ENCODE results near the gene ZNF605.
A peak's percentile ranks its signal among the peaks of the same experiment; 100 is the strongest.

Gene ZNF605

DNA sequence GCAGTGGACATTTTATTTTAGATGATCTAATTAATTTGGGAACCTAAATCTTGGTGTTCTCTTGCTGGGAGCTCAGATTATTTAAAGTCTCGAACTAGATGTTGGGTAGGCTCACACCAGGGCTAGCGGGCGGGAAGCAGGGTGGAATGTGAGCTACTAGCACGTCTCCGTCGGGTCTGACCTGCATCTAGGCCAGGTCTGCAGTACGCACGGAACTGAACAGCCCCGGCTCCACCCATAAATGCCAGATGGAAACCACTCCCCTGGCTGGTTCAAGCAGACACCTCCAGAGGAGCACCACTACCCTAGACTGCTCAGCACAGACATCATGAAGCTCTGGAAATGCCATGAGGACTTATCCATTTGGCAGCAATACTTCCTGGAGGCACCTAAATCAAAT lies 10.3 kb downstream of the ZNF605 start:
- no peak for DNase-seq (ENCODE audit: low spot score)
- H3K18ac ChIP-seq (ENCODE audit: low read length), result no peak overlapping the region
- no peak overlapping the region for H4K8ac ChIP-seq (ENCODE audit: low read depth, low read length)
- H2BK120ac ChIP-seq (ENCODE audit: low read depth, low read length), result no peak overlapping the region
- H3K79me1 ChIP-seq (ENCODE audit: low read depth, low read length), result peaks cover 2% of the 10 kb centered on the region
- no peak overlapping the region for H3K4me2 ChIP-seq (ENCODE audit: insufficient read depth, low read length, poor library complexity, severe bottlenecking)
- H3K9ac ChIP-seq (ENCODE audit: low read depth, low read length, poor library complexity), result no peak overlapping the region
- no peak overlapping the region for H3K4ac ChIP-seq (ENCODE audit: low read length)
- H2AK5ac ChIP-seq (ENCODE audit: low read depth, low read length), result no peak overlapping the region
- peaks cover 61 to 95% of the 10 kb centered on the region in 2 donors for H3K9me3 ChIP-seq (replicated peaks in 1 of 2; ENCODE audit: control insufficient read depth in 2 of 2, insufficient read depth in 1 of 2, low read depth in 1 of 2, low read length in 2 of 2)
- H3K23ac ChIP-seq (ENCODE audit: low read depth, low read length, poor library complexity), result no peak overlapping the region
- H3K4me3 ChIP-seq (ENCODE audit: low read length in 2 of 2), result no peak overlapping the region
- H3K4me1 ChIP-seq (ENCODE audit: control insufficient read depth in 2 of 2, insufficient read depth in 1 of 2, low read depth in 1 of 2, low read length in 2 of 2), result no peaks in the 10 kb centered on the region
- no peak overlapping the region for H3K27ac ChIP-seq (replicated peaks; ENCODE audit: low read length)
- WGBS, 2 donors (ENCODE audit: extremely low coverage in 2 of 2, insufficient read length in 2 of 2, insufficient replicate concordance in 1 of 2), result no CpG with 5 or more reads among the region's 9 CpGs
- no peaks in the 10 kb centered on the region for H3K27me3 ChIP-seq (ENCODE audit: control insufficient read depth in 3 of 3, insufficient read depth in 3 of 3, low read depth in 1 of 3, low read length in 3 of 3)
- no peak overlapping the region for H2AFZ ChIP-seq (ENCODE audit: low read length)
- no peak overlapping the region for H2BK5ac ChIP-seq (ENCODE audit: low read length)
- H3K36me3 ChIP-seq (replicated peaks in 1 of 2; ENCODE audit: control insufficient read depth in 2 of 2, insufficient read depth in 2 of 2, low read length in 2 of 2), result peaks cover 54 to 89% of the 10 kb centered on the region in 2 donors
- H2BK15ac ChIP-seq (ENCODE audit: low read length), result no peak overlapping the region
- H2BK12ac ChIP-seq (ENCODE audit: low read length), result no peak overlapping the region
- no peak overlapping the region for H3K14ac ChIP-seq (ENCODE audit: low read length)
- H4K91ac ChIP-seq (ENCODE audit: low read depth, low read length, poor library complexity), result no peak overlapping the region

DNA sequence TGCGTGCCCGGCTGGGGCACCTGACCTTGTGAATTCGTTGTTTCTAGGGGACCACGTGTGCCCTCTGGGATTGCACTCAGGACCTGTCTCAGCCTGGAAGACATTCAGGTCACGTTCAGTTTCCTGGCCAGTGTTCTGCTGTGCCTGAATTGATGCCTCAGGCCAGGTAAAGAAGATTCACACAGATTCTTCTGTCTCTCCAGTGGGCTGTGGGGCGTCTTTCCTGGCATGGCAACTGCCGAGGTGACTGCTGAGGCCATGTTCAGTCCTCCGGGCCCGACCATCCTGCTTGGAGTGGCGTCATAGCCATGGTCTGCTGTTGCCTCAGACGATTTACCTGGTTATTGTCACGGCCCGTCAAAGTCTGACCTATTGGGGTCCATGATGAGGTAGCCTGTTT lies 13.5 kb downstream of the ZNF605 start:
- no peak overlapping the region for H2AFZ ChIP-seq (ENCODE audit: low read length)
- H3K9me3 ChIP-seq (replicated peaks in 1 of 2; ENCODE audit: control insufficient read depth in 2 of 2, insufficient read depth in 1 of 2, low read depth in 1 of 2, low read length in 2 of 2), result peaks cover 45 to 76% of the 10 kb centered on the region in 2 donors
- H3K4me2 ChIP-seq (ENCODE audit: insufficient read depth, low read length, poor library complexity, severe bottlenecking), result no peak overlapping the region
- no peak overlapping the region for H3K14ac ChIP-seq (ENCODE audit: low read length)
- no peak overlapping the region for H4K8ac ChIP-seq (ENCODE audit: low read depth, low read length)
- no peak overlapping the region for H2BK5ac ChIP-seq (ENCODE audit: low read length)
- no peak overlapping the region for H2AK5ac ChIP-seq (ENCODE audit: low read depth, low read length)
- no CpG with 5 or more reads among the region's 13 CpGs for WGBS, 2 donors (ENCODE audit: extremely low coverage in 2 of 2, insufficient read length in 2 of 2, insufficient replicate concordance in 1 of 2)
- H3K9ac ChIP-seq (ENCODE audit: low read depth, low read length, poor library complexity), result no peak overlapping the region
- H2BK120ac ChIP-seq (ENCODE audit: low read depth, low read length), result no peak overlapping the region
- H3K79me1 ChIP-seq (ENCODE audit: low read depth, low read length), result no peaks in the 10 kb centered on the region
- no peak overlapping the region for H3K27ac ChIP-seq (replicated peaks; ENCODE audit: low read length)
- no peak for DNase-seq (ENCODE audit: low spot score)
- H2BK15ac ChIP-seq (ENCODE audit: low read length), result no peak overlapping the region
- H3K18ac ChIP-seq (ENCODE audit: low read length), result no peak overlapping the region
- H3K23ac ChIP-seq (ENCODE audit: low read depth, low read length, poor library complexity), result no peak overlapping the region
- H3K36me3 ChIP-seq (replicated peaks in 1 of 2; ENCODE audit: control insufficient read depth in 2 of 2, insufficient read depth in 2 of 2, low read length in 2 of 2), result peaks cover 46 to 73% of the 10 kb centered on the region in 2 donors
- peak overlapping the region in 1 of 2 donors; percentile 42 for H3K4me3 ChIP-seq (ENCODE audit: low read length in 2 of 2)
- H2BK12ac ChIP-seq (ENCODE audit: low read length), result no peak overlapping the region
- no peaks in the 10 kb centered on the region for H3K4me1 ChIP-seq (ENCODE audit: control insufficient read depth in 2 of 2, insufficient read depth in 1 of 2, low read depth in 1 of 2, low read length in 2 of 2)
- H3K4ac ChIP-seq (ENCODE audit: low read length), result no peak overlapping the region
- H4K91ac ChIP-seq (ENCODE audit: low read depth, low read length, poor library complexity), result no peak overlapping the region
- no peaks in the 10 kb centered on the region for H3K27me3 ChIP-seq (ENCODE audit: control insufficient read depth in 3 of 3, insufficient read depth in 3 of 3, low read depth in 1 of 3, low read length in 3 of 3)

- Histone ChIP-seq H2BK5ac (ENCODE audit: low read length) (no peak overlapping the region), H3K23ac (ENCODE audit: low read depth, low read length, poor library complexity) (peak overlapping the region; percentile 75), H2AFZ (ENCODE audit: low read length) (no peak overlapping the region), H3K27me3 (ENCODE audit: control insufficient read depth in 3 of 3, insufficient read depth in 3 of 3, low read depth in 1 of 3, low read length in 3 of 3) (no peaks in the 10 kb centered on the region), H2BK12ac (ENCODE audit: low read length) (no peak overlapping the region), H3K4me3 (ENCODE audit: low read length in 2 of 2) (peak overlapping the region in 1 of 2 donors; percentile 2), H3K4me2 (ENCODE audit: insufficient read depth, low read length, poor library complexity, severe bottlenecking) (no peak overlapping the region), H3K4me1 (ENCODE audit: control insufficient read depth in 2 of 2, insufficient read depth in 1 of 2, low read depth in 1 of 2, low read length in 2 of 2) (no peaks in the 10 kb centered on the region), H2AK5ac (ENCODE audit: low read depth, low read length) (no peak overlapping the region), H3K14ac (ENCODE audit: low read length) (no peak overlapping the region), H3K9ac (ENCODE audit: low read depth, low read length, poor library complexity) (no peak overlapping the region), H3K36me3 (replicated peaks in 1 of 2; ENCODE audit: control insufficient read depth in 2 of 2, insufficient read depth in 2 of 2, low read length in 2 of 2) (peaks cover 44 to 67% of the 10 kb centered on the region in 2 donors), H4K8ac (ENCODE audit: low read depth, low read length) (no peak overlapping the region), H3K18ac (ENCODE audit: low read length) (peak overlapping the region; percentile 13), H3K4ac (ENCODE audit: low read length) (no peak overlapping the region), H3K9me3 (replicated peaks in 1 of 2; ENCODE audit: control insufficient read depth in 2 of 2, insufficient read depth in 1 of 2, low read depth in 1 of 2, low read length in 2 of 2) (peaks cover 42 to 76% of the 10 kb centered on the region in 2 donors), H2BK120ac (ENCODE audit: low read depth, low read length) (no peak overlapping the region), H2BK15ac (ENCODE audit: low read length) (no peak overlapping the region), H3K27ac (replicated peaks; ENCODE audit: low read length) (no peak overlapping the region), H4K91ac (ENCODE audit: low read depth, low read length, poor library complexity) (no peak overlapping the region), H3K79me1 (ENCODE audit: low read depth, low read length) (no peaks in the 10 kb centered on the region)
- no peak for DNase-seq (ENCODE audit: low spot score)
- WGBS, 2 donors (ENCODE audit: extremely low coverage in 2 of 2, insufficient read length in 2 of 2, insufficient replicate concordance in 1 of 2), result no CpG with 5 or more reads among the region's 34 CpGs
Measured at GRCh38 chr12:132941336-132941954, 14.7 kb downstream of the ZNF605 start.

DNA sequence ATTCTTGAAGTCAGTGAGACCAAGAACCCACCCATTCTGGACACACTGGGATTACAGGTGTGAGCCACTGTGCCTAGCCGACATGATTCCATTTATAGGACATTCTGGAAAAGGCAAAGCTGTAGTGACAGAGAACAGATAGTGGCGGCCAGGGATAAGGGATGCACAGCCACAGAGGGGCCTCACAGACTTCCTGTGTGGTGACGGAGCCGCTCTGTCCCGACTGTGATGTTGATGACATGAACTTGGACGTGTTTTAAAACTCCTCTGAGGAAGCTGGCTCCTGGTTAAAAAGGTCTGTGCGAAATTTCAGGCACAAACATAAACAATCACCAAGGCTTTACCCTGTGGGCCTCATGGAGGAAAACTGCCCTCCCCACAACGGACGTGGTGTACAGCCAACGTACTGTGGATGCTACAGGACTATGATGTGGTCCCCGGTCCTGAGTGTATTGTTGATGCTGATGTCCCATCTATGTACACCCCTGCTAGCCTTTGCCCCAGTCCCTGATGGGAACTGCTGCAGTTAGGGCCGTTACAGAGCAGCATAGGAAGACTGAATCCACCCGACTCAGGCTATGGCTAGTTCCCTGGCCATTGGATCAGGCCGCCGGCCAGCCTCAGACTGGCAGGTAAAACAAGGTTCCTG lies 15.9 kb downstream of the ZNF605 start:
- Histone ChIP-seq H3K9me3 (replicated peaks in 1 of 2; ENCODE audit: control insufficient read depth in 2 of 2, insufficient read depth in 1 of 2, low read depth in 1 of 2, low read length in 2 of 2) (peaks cover 33 to 70% of the 10 kb centered on the region in 2 donors), H2BK15ac (ENCODE audit: low read length) (no peak overlapping the region), H3K14ac (ENCODE audit: low read length) (no peak overlapping the region), H3K36me3 (replicated peaks in 1 of 2; ENCODE audit: control insufficient read depth in 2 of 2, insufficient read depth in 2 of 2, low read length in 2 of 2) (peaks cover 38 to 54% of the 10 kb centered on the region in 2 donors), H3K4me1 (ENCODE audit: control insufficient read depth in 2 of 2, insufficient read depth in 1 of 2, low read depth in 1 of 2, low read length in 2 of 2) (no peaks in the 10 kb centered on the region), H3K23ac (ENCODE audit: low read depth, low read length, poor library complexity) (no peak overlapping the region), H3K79me1 (ENCODE audit: low read depth, low read length) (no peaks in the 10 kb centered on the region), H3K4me3 (ENCODE audit: low read length in 2 of 2) (no peak overlapping the region), H2AFZ (ENCODE audit: low read length) (no peak overlapping the region), H4K91ac (ENCODE audit: low read depth, low read length, poor library complexity) (no peak overlapping the region), H3K27ac (replicated peaks; ENCODE audit: low read length) (no peak overlapping the region), H2BK12ac (ENCODE audit: low read length) (no peak overlapping the region), H2AK5ac (ENCODE audit: low read depth, low read length) (no peak overlapping the region), H4K8ac (ENCODE audit: low read depth, low read length) (no peak overlapping the region), H2BK120ac (ENCODE audit: low read depth, low read length) (no peak overlapping the region), H3K4ac (ENCODE audit: low read length) (no peak overlapping the region), H3K4me2 (ENCODE audit: insufficient read depth, low read length, poor library complexity, severe bottlenecking) (no peak overlapping the region), H3K9ac (ENCODE audit: low read depth, low read length, poor library complexity) (no peak overlapping the region), H2BK5ac (ENCODE audit: low read length) (no peak overlapping the region), H3K27me3 (ENCODE audit: control insufficient read depth in 3 of 3, insufficient read depth in 3 of 3, low read depth in 1 of 3, low read length in 3 of 3) (no peaks in the 10 kb centered on the region), H3K18ac (ENCODE audit: low read length) (no peak overlapping the region)
- no CpG with 5 or more reads among the region's 15 CpGs for WGBS, 2 donors (ENCODE audit: extremely low coverage in 2 of 2, insufficient read length in 2 of 2, insufficient replicate concordance in 1 of 2)
- no peak for DNase-seq (ENCODE audit: low spot score)

All from neuronal stem cell (in vitro differentiated cells).